GM12878 (cell line): ENCODE results near the gene KCNQ1.

Experiments
- BCL11A ChIP-seq: IDR thresholded peaks from 2 replicates; pipeline ENCODE4 v1.6.1; 2011; ENCODE audit warnings: low read depth, low read length
- CHD2 ChIP-seq: IDR thresholded peaks from 2 replicates; pipeline ENCODE4 v1.6.1; 2011; ENCODE audit warnings: low read depth, low read length, improper control_type of control experiment, borderline replicate concordance
- ESRRA ChIP-seq: IDR thresholded peaks from 2 replicates; pipeline ENCODE4 v1.6.1; 2012; ENCODE audit warnings: mild to moderate bottlenecking, low read length, improper control_type of control experiment
- EZH2 ChIP-seq: IDR thresholded peaks from 2 replicates; pipeline ENCODE4 v1.6.1; 2012; ENCODE audit warnings: low read depth, mild to moderate bottlenecking, control low read depth, inconsistent platforms, low read length, borderline replicate concordance; ENCODE audit not compliant: control insufficient read depth
- NFYA ChIP-seq: IDR thresholded peaks from 2 replicates; pipeline ENCODE4 v1.6.1; 2011; ENCODE audit warnings: low read depth, mild to moderate bottlenecking, low read length, improper control_type of control experiment, borderline replicate concordance
- NFYB ChIP-seq: IDR thresholded peaks from 2 replicates; pipeline ENCODE4 v1.6.1; 2011; ENCODE audit warnings: low read depth, mild to moderate bottlenecking, low read length, improper control_type of control experiment, moderate library complexity; ENCODE audit not compliant: insufficient read depth
- SIN3A ChIP-seq: IDR thresholded peaks from 2 replicates; pipeline ENCODE4 v1.6.1; 2012; ENCODE audit warnings: low read depth, low read length, improper control_type of control experiment
- TARDBP ChIP-seq: IDR thresholded peaks from 2 replicates; pipeline ENCODE4 v1.6.1; 2016; ENCODE audit warnings: borderline replicate concordance
- TF ChIP-seq, protein P1 (sequence below): IDR thresholded peaks from 2 replicates; pipeline ENCODE4 v1.6.1; 2011; ENCODE audit warnings: low read depth, mild to moderate bottlenecking, low read length, moderate library complexity, borderline replicate concordance; ENCODE audit errors: extremely low read depth
- TF ChIP-seq, protein P2 (sequence below): fragments of 450-650 bp; IDR thresholded peaks from 2 replicates; pipeline ENCODE4 v1.6.1; 2018; ENCODE audit warnings: borderline replicate concordance, mild to moderate bottlenecking; ENCODE audit not compliant: partially characterized antibody
- TF ChIP-seq, protein P3 (sequence below): fragments of 450-650 bp; conservative IDR thresholded peaks from 2 replicates; pipeline ENCODE4 v1.6.1; 2017; ENCODE audit warnings: mild to moderate bottlenecking, moderate library complexity

DNA sequence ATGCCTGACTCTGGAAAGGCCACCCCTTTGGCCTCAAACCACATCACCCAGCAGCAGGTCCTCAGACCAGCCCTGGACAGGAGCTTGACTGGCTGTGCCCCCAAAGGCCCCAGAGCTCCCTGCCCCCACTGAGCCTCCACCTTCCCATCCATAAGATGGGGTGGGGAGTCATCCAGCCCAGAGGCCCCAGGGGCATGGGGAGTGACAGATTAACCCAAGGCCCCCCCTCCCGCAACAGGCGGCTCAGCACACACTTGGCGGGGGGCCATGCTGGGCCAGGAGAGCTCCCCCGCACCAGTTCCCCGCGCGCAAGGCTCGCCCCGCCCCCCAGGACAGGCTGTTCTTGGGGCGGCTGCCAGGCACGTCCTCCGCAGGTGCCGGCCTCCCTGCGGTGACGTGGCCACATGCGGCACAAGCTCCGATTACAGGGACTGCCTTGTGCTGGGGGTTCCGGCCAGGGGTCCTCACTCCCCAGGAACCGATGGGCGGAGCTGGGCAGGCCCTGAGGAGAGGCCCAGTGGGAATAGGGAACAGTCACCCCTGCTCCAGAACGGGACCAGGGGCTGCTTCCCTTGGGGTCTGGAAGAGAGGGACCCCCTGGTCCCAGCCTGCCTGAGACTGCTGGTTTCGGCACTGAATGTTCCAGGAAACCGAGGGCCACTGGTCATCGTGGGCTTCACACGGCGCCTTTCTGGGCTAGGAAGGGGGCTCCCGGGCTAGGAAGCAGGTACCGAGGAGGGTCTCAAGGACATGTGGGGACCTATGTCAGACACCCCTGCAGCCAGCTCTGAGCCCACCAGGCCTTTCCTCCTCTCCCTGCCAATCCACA, 445.9 kb downstream of the KCNQ1 start:
- no peak for TF ChIP-seq NFYA
- TF ChIP-seq, protein P1, sequence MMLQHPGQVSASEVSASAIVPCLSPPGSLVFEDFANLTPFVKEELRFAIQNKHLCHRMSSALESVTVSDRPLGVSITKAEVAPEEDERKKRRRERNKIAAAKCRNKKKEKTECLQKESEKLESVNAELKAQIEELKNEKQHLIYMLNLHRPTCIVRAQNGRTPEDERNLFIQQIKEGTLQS: no peak
- no peak for TF ChIP-seq TARDBP
- no peak for TF ChIP-seq CHD2
- no peak for TF ChIP-seq SIN3A
- no peak for TF ChIP-seq BCL11A
- TF ChIP-seq ESRRA: no peak
- TF ChIP-seq, protein P2, sequence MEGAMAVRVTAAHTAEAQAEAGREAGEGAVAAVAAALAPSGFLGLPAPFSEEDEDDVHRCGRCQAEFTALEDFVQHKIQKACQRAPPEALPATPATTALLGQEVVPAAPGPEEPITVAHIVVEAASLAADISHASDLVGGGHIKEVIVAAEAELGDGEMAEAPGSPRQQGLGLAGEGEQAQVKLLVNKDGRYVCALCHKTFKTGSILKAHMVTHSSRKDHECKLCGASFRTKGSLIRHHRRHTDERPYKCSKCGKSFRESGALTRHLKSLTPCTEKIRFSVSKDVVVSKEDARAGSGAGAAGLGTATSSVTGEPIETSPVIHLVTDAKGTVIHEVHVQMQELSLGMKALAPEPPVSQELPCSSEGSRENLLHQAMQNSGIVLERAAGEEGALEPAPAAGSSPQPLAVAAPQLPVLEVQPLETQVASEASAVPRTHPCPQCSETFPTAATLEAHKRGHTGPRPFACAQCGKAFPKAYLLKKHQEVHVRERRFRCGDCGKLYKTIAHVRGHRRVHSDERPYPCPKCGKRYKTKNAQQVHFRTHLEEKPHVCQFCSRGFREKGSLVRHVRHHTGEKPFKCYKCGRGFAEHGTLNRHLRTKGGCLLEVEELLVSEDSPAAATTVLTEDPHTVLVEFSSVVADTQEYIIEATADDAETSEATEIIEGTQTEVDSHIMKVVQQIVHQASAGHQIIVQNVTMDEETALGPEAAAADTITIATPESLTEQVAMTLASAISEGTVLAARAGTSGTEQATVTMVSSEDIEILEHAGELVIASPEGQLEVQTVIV: no peak
- TF ChIP-seq NFYB: no peak
- no peak for TF ChIP-seq EZH2
- TF ChIP-seq, protein P3, sequence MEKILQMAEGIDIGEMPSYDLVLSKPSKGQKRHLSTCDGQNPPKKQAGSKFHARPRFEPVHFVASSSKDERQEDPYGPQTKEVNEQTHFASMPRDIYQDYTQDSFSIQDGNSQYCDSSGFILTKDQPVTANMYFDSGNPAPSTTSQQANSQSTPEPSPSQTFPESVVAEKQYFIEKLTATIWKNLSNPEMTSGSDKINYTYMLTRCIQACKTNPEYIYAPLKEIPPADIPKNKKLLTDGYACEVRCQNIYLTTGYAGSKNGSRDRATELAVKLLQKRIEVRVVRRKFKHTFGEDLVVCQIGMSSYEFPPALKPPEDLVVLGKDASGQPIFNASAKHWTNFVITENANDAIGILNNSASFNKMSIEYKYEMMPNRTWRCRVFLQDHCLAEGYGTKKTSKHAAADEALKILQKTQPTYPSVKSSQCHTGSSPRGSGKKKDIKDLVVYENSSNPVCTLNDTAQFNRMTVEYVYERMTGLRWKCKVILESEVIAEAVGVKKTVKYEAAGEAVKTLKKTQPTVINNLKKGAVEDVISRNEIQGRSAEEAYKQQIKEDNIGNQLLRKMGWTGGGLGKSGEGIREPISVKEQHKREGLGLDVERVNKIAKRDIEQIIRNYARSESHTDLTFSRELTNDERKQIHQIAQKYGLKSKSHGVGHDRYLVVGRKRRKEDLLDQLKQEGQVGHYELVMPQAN: no peak
